IPS DF 4.7 (cell line): ENCODE measurements around the gene CGB3.

Experiments
- DNase-seq: peaks from one replicate; pipeline ENCODE4 v3.0.0-alpha.2; 2013; ENCODE audit warnings: low spot score; ENCODE audit errors: extremely low read depth

The CGB3 gene

DNA sequence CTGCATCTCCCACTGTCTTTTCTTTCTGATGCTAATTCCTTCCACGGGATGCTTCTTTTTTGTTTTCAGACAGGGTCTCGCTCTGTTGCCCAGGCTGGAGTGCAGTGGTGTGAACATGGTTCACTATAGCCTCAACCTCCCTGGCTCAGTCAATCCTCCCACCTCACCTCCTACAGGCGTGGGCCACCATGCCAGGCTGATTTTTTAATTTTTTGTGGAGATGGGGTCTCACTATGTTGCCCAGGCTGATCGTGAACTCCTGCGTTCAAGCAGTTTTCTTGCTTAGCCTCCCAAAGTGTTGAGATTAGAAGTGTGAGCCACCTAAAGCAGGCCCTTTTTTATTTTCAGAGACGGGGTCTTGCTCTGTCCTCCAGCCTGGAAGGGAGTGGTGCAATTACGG lies 35.8 kb downstream of the CGB3 start:
- no peak for DNase-seq

DNA sequence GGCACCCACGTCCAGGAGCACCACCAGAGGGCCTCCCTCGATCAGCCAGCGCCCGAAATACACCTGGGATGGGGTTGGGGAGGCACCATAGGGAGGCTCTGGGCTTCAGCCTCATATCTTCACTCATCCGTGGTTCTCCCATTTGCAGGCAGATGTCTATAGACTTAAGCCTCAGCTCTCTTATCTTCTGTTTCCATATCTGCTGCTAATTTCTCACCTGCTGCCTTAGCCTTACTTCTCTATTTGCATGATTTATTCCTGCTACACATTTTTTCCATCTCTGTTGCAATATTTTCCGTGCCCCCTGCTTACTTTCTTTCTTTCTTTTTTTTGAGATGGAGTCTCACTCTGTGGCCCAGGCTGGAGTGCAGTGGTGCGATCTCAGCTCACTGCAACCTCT lies 36.8 kb downstream of the CGB3 start:
- DNase-seq = no peak

DNA sequence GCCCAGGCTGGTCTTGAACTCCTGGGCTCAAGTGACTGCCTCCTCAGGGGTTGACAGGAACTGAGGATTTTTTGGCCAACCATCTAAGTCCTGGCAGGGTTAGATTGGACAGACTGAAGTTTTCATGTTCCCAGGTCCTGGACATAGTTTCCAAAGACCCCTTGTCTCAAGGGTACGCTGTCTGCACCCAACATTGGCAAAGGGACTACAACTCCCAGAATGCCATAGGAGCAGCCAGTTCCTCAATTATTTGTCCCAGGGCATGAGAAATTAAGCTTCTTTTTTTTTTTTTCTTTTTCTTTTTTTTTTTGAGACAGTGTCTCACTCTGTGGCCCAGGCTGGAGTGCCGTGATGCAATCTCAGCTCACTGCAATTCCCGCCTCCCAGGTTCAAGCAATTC lies 37.9 kb downstream of the CGB3 start:
- DNase-seq = no peak

DNA sequence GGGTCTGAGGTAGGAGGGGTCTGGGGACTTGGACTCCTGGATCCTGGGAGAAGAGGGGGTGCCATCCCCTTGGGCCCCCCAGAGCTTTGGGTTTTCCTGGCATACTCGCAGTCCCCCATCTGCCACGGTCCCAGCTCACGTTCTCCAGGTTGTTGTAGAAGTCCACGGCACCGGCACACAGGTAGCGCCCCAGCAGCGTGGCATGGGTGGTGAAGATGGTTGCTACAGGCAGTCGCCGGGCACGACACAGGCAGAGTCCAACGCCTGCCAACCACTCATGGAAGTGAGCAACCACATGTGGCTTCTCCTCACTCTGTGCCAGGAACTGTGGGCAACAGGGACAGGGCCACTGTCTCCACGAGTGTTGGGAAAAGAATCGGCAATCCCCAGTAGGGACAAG lies 38.4 kb downstream of the CGB3 start:
- DNase-seq = no peak

DNA sequence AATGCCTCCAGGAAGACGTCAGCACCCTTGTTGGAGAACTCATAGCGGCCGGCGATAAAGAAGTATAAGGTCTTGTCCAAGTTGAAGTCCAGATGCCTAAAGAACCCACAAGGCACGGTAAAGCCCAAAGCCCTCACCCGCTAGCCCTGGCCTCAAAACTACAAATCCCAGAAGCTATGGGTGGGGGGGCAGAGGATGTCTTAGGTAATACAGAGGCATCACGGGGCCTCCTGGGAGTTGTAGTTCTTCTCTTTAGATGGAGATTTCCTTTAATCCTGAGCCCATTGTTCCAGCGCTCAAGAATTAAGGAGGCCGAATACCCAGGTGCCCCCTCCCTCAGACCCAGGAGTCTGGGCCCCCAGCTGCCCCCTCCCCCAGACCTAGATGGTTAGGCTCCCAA lies 41.9 kb downstream of the CGB3 start:
- no peak for DNase-seq

DNA sequence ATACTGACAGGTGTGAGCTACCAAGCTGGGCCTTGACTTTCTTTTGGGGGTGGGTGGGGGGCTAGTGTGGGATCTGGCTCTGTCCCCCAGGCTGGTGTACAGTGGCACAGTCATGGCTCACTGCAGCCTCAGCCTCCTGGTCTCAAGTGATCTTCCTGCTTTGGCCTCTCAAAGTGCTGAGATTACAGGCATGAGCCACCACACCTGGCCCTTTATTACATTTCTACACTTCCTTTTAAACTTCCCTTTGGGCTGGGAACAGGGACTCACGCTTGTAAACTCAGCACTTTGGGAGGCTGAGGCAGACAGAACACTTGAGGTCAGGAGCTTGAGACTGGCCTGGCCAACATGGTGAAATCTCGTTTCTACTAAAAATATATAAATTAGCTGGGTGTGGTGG lies 47.1 kb downstream of the CGB3 start:
- DNase-seq = no peak

DNA sequence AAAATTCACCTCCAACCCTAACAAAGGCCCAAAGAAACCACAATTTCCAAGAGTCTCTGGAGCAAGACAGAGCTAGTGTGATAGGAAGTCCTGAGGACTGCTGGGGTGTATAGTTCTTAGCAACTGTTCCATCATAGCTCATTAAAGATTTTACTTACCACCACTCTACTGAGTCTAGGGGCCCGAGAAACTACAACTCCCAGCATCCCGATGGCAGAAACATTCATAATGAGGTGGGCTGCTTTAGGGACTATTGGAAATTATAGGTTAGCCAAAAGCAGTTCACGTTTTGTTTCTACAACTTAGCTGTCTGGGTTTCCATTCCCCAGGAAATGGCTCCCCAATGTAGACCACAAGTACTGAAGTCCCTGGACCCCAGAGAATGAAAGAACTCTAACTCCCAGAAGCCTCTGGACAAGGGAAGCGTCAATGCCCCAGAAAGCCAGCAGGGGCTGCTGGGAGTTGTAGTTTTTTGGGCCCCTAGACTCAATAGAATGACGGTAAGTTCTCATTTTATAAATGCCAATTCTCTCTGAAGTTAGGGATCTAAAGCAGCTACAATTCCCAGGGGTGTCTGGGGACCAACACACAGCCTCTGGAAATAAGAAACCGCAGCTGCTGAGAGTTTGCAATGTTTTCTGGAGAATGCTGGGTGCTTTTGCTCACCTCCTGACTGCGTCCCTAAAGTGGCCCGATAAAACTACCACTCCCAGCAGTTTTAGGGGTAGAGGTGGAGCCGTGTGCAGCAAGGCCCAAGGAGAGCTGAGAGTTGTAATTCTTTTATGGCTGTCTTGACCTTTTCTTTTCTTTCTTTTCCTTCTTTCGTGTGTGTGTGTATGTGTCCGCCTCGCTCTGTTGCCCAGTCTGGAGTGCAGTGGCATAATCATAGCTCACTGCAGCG lies 47.9 kb downstream of the CGB3 start:
- no peak for DNase-seq
